ENCODE data around the gene PKNOX2.

PKNOX2 gene, protein sequence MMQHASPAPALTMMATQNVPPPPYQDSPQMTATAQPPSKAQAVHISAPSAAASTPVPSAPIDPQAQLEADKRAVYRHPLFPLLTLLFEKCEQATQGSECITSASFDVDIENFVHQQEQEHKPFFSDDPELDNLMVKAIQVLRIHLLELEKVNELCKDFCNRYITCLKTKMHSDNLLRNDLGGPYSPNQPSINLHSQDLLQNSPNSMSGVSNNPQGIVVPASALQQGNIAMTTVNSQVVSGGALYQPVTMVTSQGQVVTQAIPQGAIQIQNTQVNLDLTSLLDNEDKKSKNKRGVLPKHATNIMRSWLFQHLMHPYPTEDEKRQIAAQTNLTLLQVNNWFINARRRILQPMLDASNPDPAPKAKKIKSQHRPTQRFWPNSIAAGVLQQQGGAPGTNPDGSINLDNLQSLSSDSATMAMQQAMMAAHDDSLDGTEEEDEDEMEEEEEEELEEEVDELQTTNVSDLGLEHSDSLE

DNA sequence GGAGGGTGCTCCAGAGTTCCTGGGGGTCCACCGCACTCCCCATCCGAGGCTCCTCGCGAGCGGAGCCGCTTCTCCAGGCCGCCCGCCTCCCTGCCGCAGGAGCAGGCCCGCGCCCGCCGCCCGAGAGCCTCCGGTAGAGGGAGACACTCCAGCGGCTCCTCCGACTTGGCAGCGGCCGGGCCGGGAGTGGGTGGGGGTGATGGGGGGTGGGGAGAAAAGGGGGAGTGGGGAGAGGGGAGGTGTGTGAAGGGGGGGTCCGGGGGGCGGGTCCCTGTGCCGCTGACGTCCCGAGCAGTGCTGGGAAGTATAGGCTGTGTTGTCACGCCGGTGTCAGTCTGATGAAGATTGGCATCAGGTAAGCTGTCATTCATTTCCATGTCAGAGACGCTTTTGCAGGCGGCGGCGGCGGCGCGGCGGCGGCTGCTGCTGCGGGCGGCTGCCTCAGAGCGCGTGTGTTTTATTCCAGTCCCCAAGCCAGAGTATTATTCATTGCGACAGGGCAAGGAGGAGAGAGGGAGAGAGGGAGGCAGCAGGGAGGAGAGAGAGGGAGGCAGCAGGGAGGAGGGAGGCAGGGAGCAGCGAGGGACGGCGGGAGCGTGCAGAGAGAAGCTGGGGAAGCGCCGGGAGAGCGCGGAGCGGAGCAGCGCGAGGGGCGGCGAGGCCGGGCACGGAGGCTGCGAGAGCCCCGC is at the start of gene PKNOX2:
TSS of gene PKNOX2 (plus strand) at position 330 of the 689 bp plus-strand sequence. CDS start 186,555 bp downstream, outside the sequence.
- TF ChIP-seq, protein P1, sequence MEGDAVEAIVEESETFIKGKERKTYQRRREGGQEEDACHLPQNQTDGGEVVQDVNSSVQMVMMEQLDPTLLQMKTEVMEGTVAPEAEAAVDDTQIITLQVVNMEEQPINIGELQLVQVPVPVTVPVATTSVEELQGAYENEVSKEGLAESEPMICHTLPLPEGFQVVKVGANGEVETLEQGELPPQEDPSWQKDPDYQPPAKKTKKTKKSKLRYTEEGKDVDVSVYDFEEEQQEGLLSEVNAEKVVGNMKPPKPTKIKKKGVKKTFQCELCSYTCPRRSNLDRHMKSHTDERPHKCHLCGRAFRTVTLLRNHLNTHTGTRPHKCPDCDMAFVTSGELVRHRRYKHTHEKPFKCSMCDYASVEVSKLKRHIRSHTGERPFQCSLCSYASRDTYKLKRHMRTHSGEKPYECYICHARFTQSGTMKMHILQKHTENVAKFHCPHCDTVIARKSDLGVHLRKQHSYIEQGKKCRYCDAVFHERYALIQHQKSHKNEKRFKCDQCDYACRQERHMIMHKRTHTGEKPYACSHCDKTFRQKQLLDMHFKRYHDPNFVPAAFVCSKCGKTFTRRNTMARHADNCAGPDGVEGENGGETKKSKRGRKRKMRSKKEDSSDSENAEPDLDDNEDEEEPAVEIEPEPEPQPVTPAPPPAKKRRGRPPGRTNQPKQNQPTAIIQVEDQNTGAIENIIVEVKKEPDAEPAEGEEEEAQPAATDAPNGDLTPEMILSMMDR (IDR thresholded peaks at IDR 0.05; ENCODE audit: low read depth, low read length, missing control alignments), result peak; percentile 32
- H3K4me3 ChIP-seq (ENCODE audit: low read depth, low read length), result peak within 1 kb of the TSS; percentile 28
- no peak for DNase-seq (ENCODE audit: low read depth)

DNA sequence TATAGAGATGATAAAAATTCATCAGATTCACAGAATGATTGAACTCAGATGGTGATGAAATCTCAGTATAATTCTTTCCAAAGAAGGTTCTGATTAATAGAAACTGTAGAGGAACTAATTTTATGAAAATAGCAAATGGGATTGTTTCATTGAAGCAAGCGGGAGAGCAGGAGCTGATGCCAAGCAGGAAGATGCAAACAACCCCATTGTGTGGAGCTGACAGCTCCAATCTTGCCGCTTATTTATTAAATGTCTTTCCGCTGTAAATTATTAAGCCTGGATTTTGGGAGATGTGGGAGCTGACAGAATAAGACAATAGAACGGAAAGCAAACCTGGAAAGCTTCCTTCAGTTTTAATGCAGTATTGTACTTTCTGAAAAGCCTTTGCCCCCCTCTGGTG is 47.1 kb upstream of the PKNOX2 start:
- no peak overlapping the region for H3K4me3 ChIP-seq (ENCODE audit: low read depth, low read length)
- TF ChIP-seq, protein P1 (IDR thresholded peaks at IDR 0.05; ENCODE audit: low read depth, low read length, missing control alignments), result no peak
- DNase-seq (ENCODE audit: low read depth), result no peak

DNA sequence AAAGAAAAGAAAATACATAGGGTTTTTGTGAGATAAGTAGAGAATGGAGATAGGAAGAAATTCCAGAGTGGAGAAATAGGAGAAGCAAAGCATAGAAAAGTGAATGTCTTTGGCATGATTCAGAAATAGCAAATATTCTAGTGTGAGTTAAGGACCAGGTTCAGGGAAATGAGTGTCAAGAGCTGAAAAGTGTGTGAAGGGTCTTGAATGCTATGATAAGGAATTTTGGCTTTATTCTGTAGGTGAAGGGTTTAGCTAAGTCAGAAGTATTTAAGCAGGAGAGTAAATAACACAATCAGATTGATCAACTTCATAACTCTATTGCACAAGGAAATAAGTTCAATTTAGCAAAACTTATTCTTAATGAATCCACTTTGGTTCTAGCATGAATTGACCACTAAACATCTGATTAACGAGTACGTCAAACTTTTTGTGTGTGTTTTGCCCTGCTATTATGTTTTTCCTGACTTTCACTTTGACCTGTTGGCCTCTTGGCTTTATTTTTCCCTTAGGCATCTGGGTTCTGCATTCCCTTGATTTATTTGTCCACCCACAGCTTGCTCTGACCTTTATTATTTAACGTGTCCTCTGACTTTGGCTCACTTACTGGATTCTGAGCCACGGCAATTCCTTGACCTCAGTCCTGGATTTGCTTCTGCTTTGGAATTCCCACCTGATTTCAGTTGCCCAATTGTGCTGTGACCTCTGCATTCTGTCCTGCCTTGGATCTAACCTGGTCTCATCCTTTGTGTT is 41.2 kb upstream of the PKNOX2 start:
- no peak for DNase-seq (ENCODE audit: low read depth)
- TF ChIP-seq, protein P1 (IDR thresholded peaks at IDR 0.05; ENCODE audit: low read depth, low read length, missing control alignments), result no peak
- no peak overlapping the region for H3K4me3 ChIP-seq (ENCODE audit: low read depth, low read length)

DNA sequence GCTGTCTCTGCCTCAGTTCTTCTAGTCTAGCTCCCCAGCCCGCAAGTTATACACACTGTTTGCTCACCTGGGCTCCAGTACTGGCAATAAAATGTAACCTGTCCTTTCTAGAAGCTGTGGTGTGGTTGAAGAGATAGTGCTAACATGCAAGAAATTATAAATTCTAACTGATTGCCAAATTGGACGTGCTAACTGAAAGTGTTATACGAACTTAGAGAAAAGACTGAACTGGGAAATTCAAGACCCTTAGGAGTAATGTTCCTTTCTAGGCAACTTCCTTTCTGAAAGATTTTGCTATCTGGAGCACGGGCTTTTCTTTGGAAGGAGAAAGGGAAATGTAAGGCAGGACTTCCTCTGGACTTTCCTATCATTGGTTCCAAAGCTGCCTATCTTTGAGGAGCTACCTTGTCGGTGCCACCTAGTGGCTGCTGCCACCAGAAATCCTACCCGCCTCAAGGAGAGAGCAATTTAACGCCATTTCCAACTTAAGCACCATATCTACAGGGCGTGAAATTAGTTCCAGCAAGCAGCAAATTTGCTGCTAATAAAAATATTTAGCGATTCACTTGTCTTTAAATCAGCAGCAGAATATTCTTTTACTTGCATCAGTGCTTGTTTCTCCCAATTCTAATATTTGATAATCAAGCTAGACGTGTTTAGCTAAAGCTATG is 40.5 kb upstream of the PKNOX2 start:
- H3K4me3 ChIP-seq (ENCODE audit: low read depth, low read length), result no peak overlapping the region
- peak; percentile 44 for DNase-seq (ENCODE audit: low read depth)

DNA sequence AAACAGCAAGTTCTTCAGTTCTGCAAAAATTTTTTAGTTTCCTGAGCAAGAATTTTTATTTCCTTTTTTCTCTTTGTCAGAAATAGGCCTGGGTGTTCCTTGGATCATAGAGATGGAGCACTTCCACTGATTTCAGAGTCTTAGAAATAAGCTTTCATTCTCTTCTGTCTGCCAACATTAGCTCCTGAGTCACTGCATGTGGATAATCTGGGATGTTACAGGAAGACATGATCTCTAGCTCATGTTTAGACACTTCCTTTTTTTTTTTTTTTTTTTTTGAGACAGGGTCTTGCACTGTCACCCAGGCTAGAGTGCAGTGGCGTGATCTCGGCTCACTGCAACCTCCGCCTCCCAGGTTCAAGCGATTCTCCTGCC is 39.9 kb upstream of the PKNOX2 start:
- no peak for DNase-seq (ENCODE audit: low read depth)
- TF ChIP-seq, protein P1 (IDR thresholded peaks at IDR 0.05; ENCODE audit: low read depth, low read length, missing control alignments), result no peak
- no peak overlapping the region for H3K4me3 ChIP-seq (ENCODE audit: low read depth, low read length)

More for the DNA sequence above, 40.5 kb upstream of the PKNOX2 start:
- TF ChIP-seq, protein P1 (IDR thresholded peaks at IDR 0.05; ENCODE audit: low read depth, low read length, missing control alignments), result peak; percentile 65

DNA sequence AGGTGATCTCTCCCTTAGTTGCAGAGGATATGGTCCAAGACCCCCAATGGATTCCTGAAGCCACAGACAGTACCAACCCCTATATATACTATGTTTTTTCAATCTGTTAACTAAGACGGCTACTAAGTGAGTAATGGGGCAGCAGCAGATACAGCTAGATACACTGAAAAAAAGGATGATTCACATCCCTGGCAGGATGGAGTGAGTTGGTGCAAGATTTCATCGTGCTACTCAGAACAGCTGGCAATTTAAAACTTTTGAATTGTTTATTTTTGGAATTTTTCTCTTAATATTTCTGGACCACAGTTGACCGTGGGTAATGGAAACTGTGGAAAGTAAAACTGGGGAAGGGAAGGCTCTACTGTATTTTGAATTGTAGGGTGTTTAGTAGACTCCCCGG is 36.1 kb upstream of the PKNOX2 start:
- TF ChIP-seq, protein P1 (IDR thresholded peaks at IDR 0.05; ENCODE audit: low read depth, low read length, missing control alignments), result no peak
- no peak for DNase-seq (ENCODE audit: low read depth)
- no peak overlapping the region for H3K4me3 ChIP-seq (ENCODE audit: low read depth, low read length)
